ENCODE data around the gene ELAVL2.

- no peak for TF ChIP-seq CTCF (IDR thresholded peaks at IDR 0.05)
- TF ChIP-seq POLR2AphosphoS5 (IDR thresholded peaks at IDR 0.05; ENCODE audit: low read depth, low read length): no peak
- TF ChIP-seq REST (IDR thresholded peaks at IDR 0.05; ENCODE audit: insufficient read depth in 1 of 2, low read depth in 2 of 2, low read length in 1 of 2): no peak
- no peak for TF ChIP-seq SIN3A (IDR thresholded peaks at IDR 0.05; ENCODE audit: borderline replicate concordance, insufficient read depth, low read depth, low read length)
- no peak for TF ChIP-seq TCF7L2 (IDR thresholded peaks at IDR 0.05; ENCODE audit: low read depth, low read length)
Measured at GRCh38 chr9:23812673-23813072, 13.4 kb downstream of the ELAVL2 start.

Data from Panc1 (cell line).